ENCODE data around the gene RDH5.
A peak's percentile ranks its signal among the peaks of the same experiment; 100 is the strongest.

The RDH5 gene

DNA sequence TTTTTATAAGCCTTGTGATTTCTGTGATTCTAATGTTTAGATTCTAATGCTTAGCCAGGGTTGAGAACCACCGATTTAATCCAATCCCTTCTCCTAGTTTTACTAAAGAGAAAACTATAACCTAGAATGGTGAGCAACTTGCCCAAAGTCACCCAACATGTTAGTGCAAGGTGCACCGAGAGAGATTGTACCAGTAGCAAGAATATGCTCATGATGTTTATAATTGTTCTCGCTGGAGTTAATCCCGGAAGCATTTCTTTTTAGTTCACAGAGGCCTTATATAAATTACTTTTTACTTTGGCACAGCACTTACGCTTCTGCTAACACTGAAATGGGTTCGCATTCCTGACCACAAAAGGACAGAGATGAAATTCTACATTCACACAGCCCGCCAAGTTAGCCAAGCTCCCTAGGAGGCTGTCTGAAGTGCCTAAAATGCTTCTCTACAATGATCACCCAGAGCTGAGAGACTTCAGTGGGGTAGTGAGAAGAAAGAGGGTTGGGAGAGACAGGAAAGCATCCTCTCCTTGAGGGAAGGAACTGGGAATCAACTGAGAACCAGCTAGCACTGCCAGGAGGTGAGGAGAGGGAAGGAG is 4.9 kb upstream of the RDH5 start:
- no peak for DNase-seq

DNA sequence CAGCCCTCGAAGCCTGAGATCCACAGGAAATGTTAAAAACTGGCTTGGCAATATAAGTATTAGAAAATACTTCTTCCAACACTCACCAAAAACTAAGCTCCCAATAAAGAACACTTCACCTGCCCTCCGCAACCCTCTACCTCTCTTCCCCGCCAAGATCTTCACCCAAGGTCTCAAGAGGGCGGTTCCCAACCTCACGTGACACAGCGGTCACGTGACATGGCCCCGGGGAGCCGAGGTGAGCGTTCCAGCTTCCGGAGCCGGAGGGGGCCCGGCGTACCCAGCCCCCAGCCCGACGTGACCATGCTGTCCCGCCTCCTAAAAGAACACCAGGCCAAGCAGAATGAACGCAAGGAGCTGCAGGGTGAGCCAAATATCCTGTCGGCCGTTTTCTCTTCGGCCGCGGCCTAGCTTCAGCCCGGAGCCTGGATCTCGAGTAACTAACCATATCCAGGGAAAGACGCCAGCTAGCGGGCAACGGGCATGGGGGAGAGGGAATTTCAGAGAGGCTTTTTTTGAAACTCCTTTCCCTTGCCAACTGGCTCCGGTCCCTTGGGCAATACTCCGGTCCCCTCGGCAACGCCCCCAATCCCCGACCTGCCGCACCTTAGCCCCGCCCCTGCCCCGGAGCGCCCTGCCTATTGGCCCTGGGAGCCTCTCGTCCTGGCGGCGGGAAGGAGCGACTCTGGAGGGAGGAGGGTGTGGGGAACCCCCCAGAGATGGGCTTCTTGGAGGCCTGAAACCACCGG is 4.2 kb upstream of the RDH5 start, which contains the start of gene BLOC1S1:
BLOC1S1 (plus strand) TSS at position 214 of the 749 bp plus-strand sequence; CDS start at position 220, 6 bp downstream.
- peak; percentile 96 for DNase-seq

GRCh38 chr12:55716582-55716957 is 3.6 kb upstream of the RDH5 start:
- no peak for DNase-seq

DNA sequence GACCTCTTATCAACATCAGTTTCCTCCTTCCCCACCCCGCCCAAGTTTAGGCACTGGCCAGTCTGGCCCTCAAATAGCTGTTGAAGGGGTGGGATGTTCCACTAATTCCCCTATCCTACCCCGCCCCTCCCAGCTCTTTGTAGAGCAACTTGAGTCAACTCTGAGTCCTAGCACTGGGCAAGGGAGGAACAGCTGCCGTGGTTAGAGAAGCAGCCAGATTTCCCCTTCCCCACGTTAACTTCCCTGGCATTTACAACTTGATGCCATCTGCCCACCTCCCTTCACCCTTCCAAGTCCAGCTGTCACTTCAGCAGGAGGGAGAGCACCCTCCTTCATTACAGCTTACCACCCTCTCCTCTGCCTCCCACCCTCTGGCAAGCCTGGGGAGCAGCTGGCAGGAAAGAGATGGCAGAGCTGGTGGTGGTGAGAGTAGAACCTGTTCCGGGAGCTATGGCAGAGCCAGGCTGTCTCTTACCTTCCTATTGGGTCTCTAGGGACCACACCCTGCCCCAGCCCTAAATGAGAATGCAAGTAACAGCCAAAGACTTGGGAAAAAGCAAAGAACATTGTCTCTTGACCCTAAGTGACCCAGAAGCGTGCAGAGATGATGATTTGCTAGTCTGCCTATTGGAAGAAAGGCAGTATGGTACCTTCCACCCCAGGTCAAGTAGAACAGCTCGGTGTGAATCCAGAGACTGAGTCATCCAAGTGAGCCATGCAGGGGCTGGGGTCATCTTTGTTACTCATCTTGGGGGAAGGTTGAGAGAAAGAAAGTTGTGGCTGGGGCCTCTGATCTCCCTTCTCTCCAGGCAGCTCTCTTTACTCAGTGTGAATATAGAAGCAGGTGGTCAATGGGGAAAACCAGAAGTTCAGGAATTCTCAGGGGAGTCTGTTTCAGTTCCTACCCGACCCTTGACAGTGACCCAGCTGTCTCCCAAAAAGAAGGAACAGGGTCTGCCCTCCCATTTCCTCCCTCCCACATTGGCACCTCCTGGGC is 2.9 kb upstream of the RDH5 start:
- DNase-seq, result peak; percentile 85

- no peak for DNase-seq
Observed at GRCh38 chr12:55718015-55718414, 2.2 kb upstream of the RDH5 start.

DNA sequence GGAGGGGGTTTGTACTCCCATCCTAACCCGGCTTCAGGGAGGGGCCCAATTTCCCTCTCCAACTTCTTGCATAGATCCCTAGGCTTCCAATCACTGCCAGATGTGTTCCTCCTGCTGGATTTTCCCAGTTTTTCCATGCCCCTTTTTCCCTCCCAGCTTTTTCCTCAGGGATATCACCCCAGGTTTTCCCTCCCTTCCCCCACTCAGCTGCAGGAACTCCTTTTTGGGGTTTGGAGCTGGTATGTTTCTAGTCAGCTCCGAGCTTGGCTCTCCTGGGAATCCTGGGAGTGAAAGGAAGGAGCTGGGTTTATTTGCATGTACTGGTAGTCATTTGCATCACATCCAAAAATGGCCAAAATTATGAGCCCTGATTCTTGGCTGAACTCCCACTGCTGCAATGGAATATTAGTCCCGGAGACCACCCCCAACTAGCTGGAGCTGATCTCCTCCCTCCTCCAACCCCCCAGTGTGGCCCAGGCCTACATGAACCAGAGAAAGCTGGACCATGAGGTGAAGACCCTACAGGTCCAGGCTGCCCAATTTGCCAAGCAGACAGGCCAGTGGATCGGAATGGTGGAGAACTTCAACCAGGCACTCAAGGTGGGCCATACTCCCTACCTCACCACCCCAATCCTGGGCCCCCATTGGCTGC is 1.4 kb upstream of the RDH5 start:
- DNase-seq, result no peak

DNA sequence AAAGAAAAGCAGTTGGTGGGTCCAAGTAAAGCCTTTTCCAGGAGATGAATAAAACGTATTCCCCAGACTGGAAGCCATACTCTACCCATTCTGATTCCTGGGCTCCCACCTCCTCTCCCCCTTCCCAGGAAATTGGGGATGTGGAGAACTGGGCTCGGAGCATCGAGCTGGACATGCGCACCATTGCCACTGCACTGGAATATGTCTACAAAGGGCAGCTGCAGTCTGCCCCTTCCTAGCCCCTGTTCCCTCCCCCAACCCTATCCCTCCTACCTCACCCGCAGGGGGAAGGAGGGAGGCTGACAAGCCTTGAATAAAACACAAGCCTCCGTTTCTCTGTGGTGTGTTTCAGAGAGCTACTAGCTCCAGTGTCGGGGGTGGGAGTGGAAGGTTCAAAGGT is 822 bp upstream of the RDH5 start:
- DNase-seq, result no peak

DNA sequence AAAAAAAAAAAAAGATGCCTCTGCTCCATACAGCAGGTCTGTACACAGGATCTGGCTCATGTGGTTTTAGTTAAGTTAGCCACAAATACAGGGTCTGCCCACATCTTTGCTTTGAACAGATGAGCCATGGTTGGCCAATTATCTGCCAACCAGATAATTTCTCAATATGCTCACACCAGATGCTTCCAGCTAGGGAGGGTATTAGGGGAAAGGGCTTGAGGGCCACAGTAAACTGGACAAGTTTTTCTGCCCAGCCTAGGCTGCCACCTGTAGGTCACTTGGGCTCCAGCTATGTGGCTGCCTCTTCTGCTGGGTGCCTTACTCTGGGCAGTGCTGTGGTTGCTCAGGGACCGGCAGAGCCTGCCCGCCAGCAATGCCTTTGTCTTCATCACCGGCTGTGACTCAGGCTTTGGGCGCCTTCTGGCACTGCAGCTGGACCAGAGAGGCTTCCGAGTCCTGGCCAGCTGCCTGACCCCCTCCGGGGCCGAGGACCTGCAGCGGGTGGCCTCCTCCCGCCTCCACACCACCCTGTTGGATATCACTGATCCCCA is 776 bp downstream of the RDH5 start:
- DNase-seq, result peak; percentile 96

DNA sequence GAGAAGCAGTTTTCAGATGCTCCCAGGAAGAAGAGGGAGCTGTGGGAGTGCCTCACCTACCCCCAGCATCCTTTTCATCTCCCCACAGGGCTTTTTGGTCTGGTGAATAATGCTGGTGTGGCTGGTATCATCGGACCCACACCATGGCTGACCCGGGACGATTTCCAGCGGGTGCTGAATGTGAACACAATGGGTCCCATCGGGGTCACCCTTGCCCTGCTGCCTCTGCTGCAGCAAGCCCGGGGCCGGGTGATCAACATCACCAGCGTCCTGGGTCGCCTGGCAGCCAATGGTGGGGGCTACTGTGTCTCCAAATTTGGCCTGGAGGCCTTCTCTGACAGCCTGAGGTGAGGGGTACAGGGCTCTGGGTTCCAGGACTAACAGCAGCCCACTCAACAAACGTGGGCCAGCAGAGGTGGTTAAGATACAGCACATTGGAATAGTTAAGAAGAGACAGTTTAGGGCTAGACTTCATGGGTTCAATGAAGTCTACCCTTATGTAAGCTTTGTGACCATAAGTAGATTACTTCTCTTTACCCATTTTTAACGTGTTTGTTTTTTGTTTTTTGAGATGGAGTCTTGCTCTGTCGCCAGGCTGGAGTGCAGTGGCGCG is 1.5 kb downstream of the RDH5 start:
- DNase-seq, result no peak

GRCh38 chr12:55722948-55723347 is 2.8 kb downstream of the RDH5 start:
- no peak for DNase-seq

DNA sequence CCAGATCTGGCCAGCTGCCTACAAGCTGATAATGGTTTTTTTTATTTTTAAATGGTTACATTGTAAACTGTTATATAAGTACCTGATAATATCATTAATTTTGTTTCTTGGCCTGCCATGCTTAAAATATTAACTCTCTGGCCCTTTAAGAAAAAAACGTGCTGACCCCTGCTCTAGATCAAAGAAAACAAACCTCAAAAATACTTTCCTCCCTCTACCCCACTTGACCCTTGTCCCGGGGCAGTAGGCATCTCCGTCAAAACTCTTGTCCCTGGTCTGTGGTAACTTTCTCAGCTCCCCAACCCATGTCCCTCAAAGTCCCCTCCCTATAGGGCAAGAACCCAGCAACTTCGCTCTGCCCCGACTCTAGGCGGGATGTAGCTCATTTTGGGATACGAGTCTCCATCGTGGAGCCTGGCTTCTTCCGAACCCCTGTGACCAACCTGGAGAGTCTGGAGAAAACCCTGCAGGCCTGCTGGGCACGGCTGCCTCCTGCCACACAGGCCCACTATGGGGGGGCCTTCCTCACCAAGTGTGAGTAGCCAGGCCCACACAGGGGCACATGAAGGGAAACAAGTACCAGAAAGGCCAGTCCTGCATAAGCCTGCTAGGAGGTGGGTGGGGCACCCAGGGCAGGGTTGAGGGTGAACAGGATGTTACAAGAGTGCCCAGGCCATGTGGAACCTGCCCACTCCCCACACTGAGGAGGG is 3.5 kb downstream of the RDH5 start:
- no peak for DNase-seq

DNA sequence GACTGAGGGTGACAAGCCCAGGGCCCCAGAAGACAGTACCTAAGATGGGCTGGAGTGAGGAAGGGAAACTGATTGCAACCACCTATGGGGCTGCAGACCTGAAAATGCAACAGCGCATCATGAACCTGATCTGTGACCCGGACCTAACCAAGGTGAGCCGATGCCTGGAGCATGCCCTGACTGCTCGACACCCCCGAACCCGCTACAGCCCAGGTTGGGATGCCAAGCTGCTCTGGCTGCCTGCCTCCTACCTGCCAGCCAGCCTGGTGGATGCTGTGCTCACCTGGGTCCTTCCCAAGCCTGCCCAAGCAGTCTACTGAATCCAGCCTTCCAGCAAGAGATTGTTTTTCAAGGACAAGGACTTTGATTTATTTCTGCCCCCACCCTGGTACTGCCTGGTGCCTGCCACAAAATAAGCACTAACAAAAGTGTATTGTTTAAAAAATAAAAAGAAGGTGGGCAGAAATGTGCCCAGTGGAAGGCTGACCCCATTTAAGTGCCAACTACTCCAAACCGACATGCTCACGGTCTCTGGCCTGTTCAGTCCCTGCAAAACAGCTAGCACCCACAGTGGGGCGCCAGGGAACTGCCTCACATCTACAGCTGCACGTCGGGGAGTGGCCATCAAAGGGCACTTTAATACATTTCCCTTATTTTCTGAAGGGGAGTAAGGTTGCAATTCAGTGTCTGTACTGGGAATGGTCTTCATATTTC is 4.2 kb downstream of the RDH5 start:
- DNase-seq, result peak; percentile 84

DNA sequence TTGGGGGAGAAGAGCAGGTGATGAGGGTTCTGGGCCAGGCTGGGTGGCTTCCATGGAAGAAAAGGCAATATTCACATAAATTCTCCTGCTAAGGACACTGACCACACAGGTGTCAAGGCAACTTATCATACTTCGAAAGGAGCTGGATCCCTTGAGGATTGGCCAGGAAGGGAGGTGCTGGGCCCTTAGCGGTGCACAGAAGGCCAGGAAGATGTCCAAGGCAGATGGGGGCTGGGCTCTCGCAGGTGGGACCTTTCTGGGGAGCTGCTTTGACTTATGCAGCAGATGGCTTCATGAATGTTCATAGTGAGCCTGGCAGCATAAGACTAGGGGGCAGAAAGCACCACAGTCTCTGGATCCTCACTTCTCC is 4.7 kb downstream of the RDH5 start:
- no peak for DNase-seq

DNA sequence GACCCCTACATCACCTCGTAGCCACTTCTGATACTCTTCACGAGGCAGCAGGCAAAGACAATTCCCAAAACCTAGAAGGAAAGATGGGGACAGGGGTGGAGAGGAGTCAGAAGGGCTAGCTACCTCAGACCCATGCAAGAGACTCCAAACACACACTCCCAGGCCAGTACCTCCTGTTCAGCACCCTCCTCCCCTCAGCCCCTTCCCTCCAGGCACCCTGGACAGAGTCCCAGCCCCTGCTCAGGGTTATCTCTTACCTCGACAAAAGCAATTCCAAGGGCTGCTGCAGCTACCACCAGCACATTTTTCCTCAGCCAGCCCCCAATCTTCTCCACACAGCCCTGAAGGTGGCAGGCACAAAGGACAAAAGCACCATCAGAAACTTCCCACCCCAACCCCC is 5.4 kb downstream of the RDH5 start:
- DNase-seq, result no peak

- no peak for DNase-seq
Observed at GRCh38 chr12:55726971-55727370, 6.8 kb downstream of the RDH5 start.

DNA sequence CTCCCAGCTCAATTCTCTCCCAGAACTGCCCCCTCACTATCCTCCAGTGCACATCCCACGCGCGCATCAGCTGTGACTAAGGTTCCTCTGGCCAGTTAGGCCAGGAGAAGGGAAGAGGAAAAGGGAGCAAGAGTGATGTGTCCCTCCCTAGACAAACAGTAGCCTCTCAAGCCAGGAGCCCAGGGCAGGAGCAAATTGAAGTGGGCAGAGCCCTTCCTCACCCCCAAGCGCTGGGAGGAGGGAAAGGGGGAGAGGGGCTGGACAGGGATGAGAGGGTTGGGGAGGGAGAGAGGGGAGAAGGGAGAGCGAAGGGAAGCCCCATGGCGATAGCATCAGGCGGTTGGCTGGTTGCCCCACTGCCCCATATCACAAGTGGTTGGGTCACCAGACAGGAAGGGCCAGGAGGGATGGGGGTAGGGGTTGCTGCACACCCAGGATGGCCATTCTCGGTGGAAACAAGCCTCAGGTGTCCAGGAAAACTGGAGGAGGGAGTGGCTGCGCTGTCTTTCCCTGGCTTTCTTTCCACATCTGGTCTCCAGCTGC is 7.5 kb downstream of the RDH5 start:
- DNase-seq, result peak; percentile 75

- peak; percentile 72 for DNase-seq
Observed at GRCh38 chr12:55728186-55728938, 8.2 kb downstream of the RDH5 start.

GRCh38 chr12:55728939-55729818 is 9.0 kb downstream of the RDH5 start, which contains the start of gene CD63:
TSS of gene CD63 (minus strand) at chr12:55729009. CDS start at chr12:55728341, 668 bp downstream.
- peak; percentile 98 for DNase-seq

Data from islet precursor cell (in vitro differentiated cells).